Measurements from ENCODE around the gene TMEM109. TPM values are rescaled to one million over a fixed set of nuclear protein-coding genes. Genes with fewer than 3 reads are reported as not detected.

The TMEM109 gene
- total and polyA plus RNA-seq, 8 donors, result 82.9 to 130 (median 92.7) TPM

GRCh38 chr11:60879104-60879503 lies 34.9 kb upstream of the TMEM109 start:
- Histone ChIP-seq H3K4me1 (no peaks in the 10 kb centered on the region), H3K36me3 (peaks cover 0 to 19% of the 10 kb centered on the region in 2 donors), H3K27me3 (no peaks in the 10 kb centered on the region), H3K4me3 (no peak overlapping the region), H3K9me3 (no peaks in the 10 kb centered on the region), H3K27ac (no peak overlapping the region)
- intact Hi-C loops (cut with DNase I), result no loop called here
- no peak for ATAC-seq
- no peak for TF ChIP-seq CTCF (IDR thresholded peaks at IDR 0.05)
- DNase-seq, result no peak

GRCh38 chr11:60879971-60880588 lies 33.9 kb upstream of the TMEM109 start:
- Histone ChIP-seq H3K27me3 (no peaks in the 10 kb centered on the region), H3K27ac (no peak overlapping the region), H3K4me3 (no peak overlapping the region), H3K36me3 (peaks cover 0 to 19% of the 10 kb centered on the region in 2 donors), H3K4me1 (no peaks in the 10 kb centered on the region), H3K9me3 (no peaks in the 10 kb centered on the region)
- DNase-seq (no peak), ATAC-seq (no peak)
- intact Hi-C loops (cut with DNase I), result no loop called here
- TF ChIP-seq CTCF (IDR thresholded peaks at IDR 0.05), result no peak

- ATAC-seq, result no peak
- DNase-seq, result no peak
- no peak for TF ChIP-seq CTCF (IDR thresholded peaks at IDR 0.05)
- Histone ChIP-seq H3K27me3 (no peaks in the 10 kb centered on the region), H3K9me3 (no peaks in the 10 kb centered on the region), H3K4me3 (no peak overlapping the region), H3K27ac (no peak overlapping the region), H3K36me3 (peaks cover 0 to 19% of the 10 kb centered on the region in 2 donors), H3K4me1 (no peaks in the 10 kb centered on the region)
- intact Hi-C loops (cut with DNase I), result no loop called here
These were observed 33.2 kb upstream of the TMEM109 start for GRCh38 chr11:60880643-60881282.

- no peaks in the 10 kb centered on the region for H3K27me3 ChIP-seq
- no peaks in the 10 kb centered on the region for H3K4me1 ChIP-seq
- DNase-seq (no peak), ATAC-seq (peak; percentile 87)
- no peak overlapping the region for H3K4me3 ChIP-seq
- H3K36me3 ChIP-seq, result peaks cover 0 to 23% of the 10 kb centered on the region in 2 donors
- H3K9me3 ChIP-seq, result no peaks in the 10 kb centered on the region
- intact Hi-C loops (cut with DNase I), result no loop called here
- H3K27ac ChIP-seq, result no peak overlapping the region
- peak; percentile 10 to 30 for TF ChIP-seq CTCF (IDR thresholded peaks at IDR 0.05)
These were observed 26.4 kb upstream of the TMEM109 start for GRCh38 chr11:60887556-60887955.

GRCh38 chr11:60889869-60890311 lies 24.1 kb upstream of the TMEM109 start:
- no peak for TF ChIP-seq CTCF (IDR thresholded peaks at IDR 0.05)
- Histone ChIP-seq H3K4me3 (no peak overlapping the region), H3K4me1 (no peaks in the 10 kb centered on the region), H3K27ac (no peak overlapping the region), H3K36me3 (peaks cover 0 to 43% of the 10 kb centered on the region in 2 donors), H3K9me3 (no peaks in the 10 kb centered on the region), H3K27me3 (no peaks in the 10 kb centered on the region)
- no peak for ATAC-seq
- intact Hi-C loops (cut with DNase I), result no loop called here
- DNase-seq, result no peak

Data from left lung (tissue), 10 donors.